Measurements from ENCODE around the gene PAPOLA.

- TF ChIP-seq CTCF (IDR thresholded peaks at IDR 0.05) (no peak), POLR2A (IDR thresholded peaks at IDR 0.05) (no peak), POLR2AphosphoS5 (IDR thresholded peaks at IDR 0.05; ENCODE audit: insufficient read depth in 1 of 2, low read depth in 1 of 2) (no peak)
Measured at GRCh38 chr14:96479435-96480146, 22.6 kb upstream of the PAPOLA start.

Measured in vagina (tissue), 2 donors.